Endothelial cell of umbilical vein (primary cell): ENCODE results near the gene NELFE. TPM values are rescaled to one million over a fixed set of nuclear protein-coding genes. Genes with fewer than 3 reads are reported as not detected.
"Not testable (repeated sequence)": the region's sequence is repeated elsewhere in the genome, so short reads cannot be mapped to it uniquely, and the experiment has no call there.

Experiments
- Bru-seq: library from RNA; stranded (reverse); fragments of 400-500 nt; gene quantifications from one replicate; lab custom pipeline; 2021; lab: Mats Ljungman, UMichigan
- BruChase-seq, 2 experiments: library from RNA; stranded (reverse); fragments of 400-500 nt; gene quantifications; one replicate each; lab custom pipeline; 2021; lab: Mats Ljungman, UMichigan
- BruUV-seq: library from RNA; stranded (reverse); fragments of 400-500 nt; replicated peaks from 2 replicates; lab custom pipeline; 2021; lab: Mats Ljungman, UMichigan
- CTCF ChIA-PET: fragments of 300-600, 350-600 bp; sonication (Branson Sonifier 250); formaldehyde crosslinking; loops from one replicate; lab custom pipeline; 2021; ENCODE audit warnings: antibody characterized with exemption, inconsistent platforms; lab: Charles Lee
- POLR2A ChIA-PET: fragments of 300-600, 350-600 bp; sonication (Branson Sonifier 250); formaldehyde crosslinking; loops from one replicate; lab custom pipeline; 2021; ENCODE audit warnings: antibody characterized with exemption, inconsistent platforms; lab: Charles Lee
- DNase-seq: peaks from one replicate; pipeline ENCODE4 v3.0.0-alpha.2; 2011; ENCODE audit warnings: low read depth, low spot score
- FAIRE-seq: peaks from 2 replicates; lab custom pipeline; 2011; peaks lifted over from hg19 to GRCh38; lab: Jason Lieb, UNC
- H2AFZ ChIP-seq: 2 replicates; pipeline ENCODE4 v1.6.0; 2012; ENCODE audit warnings: low read depth, low read length, control low read depth, inconsistent platforms
- H3K27ac ChIP-seq: 2 replicates; pipeline ENCODE4 v1.5.1; 2011; ENCODE audit warnings: low read depth, mild to moderate bottlenecking, control low read depth, low read length, moderate library complexity; ENCODE audit not compliant: insufficient read depth
- H3K27me3 ChIP-seq, 2 experiments: 2 replicates each; pipeline versions ENCODE4 v1.6.0 to v1.6.1; 2011; ENCODE audit warnings: low read length in 2 of 2, mixed read lengths in 1 of 2; ENCODE audit not compliant: control insufficient read depth in 2 of 2, insufficient read depth in 2 of 2
- H3K36me3 ChIP-seq, 2 experiments: 2 replicates in 1 of 2; 3 replicates in 1 of 2; pipeline ENCODE4 v1.5.1; 2011; ENCODE audit warnings: low read length in 2 of 2, mild to moderate bottlenecking in 1 of 2, moderate library complexity in 1 of 2; ENCODE audit not compliant: control insufficient read depth in 2 of 2, insufficient read depth in 2 of 2; ENCODE audit errors: extremely low read depth in 1 of 2
- H3K4me1 ChIP-seq: 3 replicates; pipeline ENCODE4 v1.5.1; 2011; ENCODE audit warnings: mild to moderate bottlenecking, low read length; ENCODE audit not compliant: control insufficient read depth, insufficient read depth; ENCODE audit errors: extremely low read depth
- H3K4me2 ChIP-seq: 2 replicates; pipeline ENCODE4 v1.6.1; 2011; ENCODE audit warnings: low read length, control low read depth, mixed read lengths; ENCODE audit not compliant: insufficient read depth
- H3K4me3 ChIP-seq, 3 experiments: fragments of 200-600 bp in 1 of 3; sonication (generic), shearing (Covaris generic) in 1 of 3; replicated peaks in 1 of 3; 2 replicates each; pipeline ENCODE4 v1.5.1; 2011 to 2016; ENCODE audit warnings: control low read depth in 3 of 3, low read length in 3 of 3, mild to moderate bottlenecking in 2 of 3, inconsistent platforms in 1 of 3, low read depth in 1 of 3, moderate library complexity in 1 of 3; ENCODE audit not compliant: insufficient read depth in 1 of 3
- H3K79me2 ChIP-seq: 2 replicates; pipeline ENCODE4 v1.6.0; 2012; ENCODE audit warnings: low read length, inconsistent platforms; ENCODE audit not compliant: control insufficient read depth, insufficient read depth
- H3K9ac ChIP-seq: replicated peaks from 2 replicates; pipeline ENCODE3; 2011; ENCODE audit warnings: low read length, control low read depth; ENCODE audit not compliant: insufficient read depth; ENCODE audit errors: extremely low read depth
- H3K9me1 ChIP-seq: replicated peaks from 3 replicates; pipeline ENCODE4 v1.6.0; 2011; ENCODE audit warnings: mild to moderate bottlenecking, low read length; ENCODE audit not compliant: control insufficient read depth, insufficient read depth; ENCODE audit errors: extremely low read depth
- H3K9me3 ChIP-seq: replicated peaks from 2 replicates; pipeline ENCODE4 v1.5.1; 2012; ENCODE audit warnings: low read length, inconsistent platforms; ENCODE audit not compliant: control insufficient read depth, insufficient read depth
- H4K20me1 ChIP-seq: replicated peaks from 2 replicates; pipeline ENCODE3; 2011; ENCODE audit warnings: mild to moderate bottlenecking, low read length; ENCODE audit not compliant: control insufficient read depth, insufficient read depth; ENCODE audit errors: extremely low read depth
- EZH2 ChIP-seq: IDR thresholded peaks from 2 replicates; pipeline ENCODE4 v1.6.1; 2012; ENCODE audit warnings: borderline replicate concordance, low read depth, mild to moderate bottlenecking, moderate library complexity, low read length, inconsistent platforms; ENCODE audit not compliant: severe bottlenecking
- FOS ChIP-seq: IDR thresholded peaks from 2 replicates; pipeline ENCODE4 v1.6.1; 2011; ENCODE audit warnings: mild to moderate bottlenecking, low read length, moderate library complexity, borderline replicate concordance; ENCODE audit not compliant: insufficient read depth
- GATA2 ChIP-seq: IDR thresholded peaks from 2 replicates; pipeline ENCODE4 v1.7.0; 2011; ENCODE audit warnings: low read depth, mild to moderate bottlenecking, moderate library complexity, mixed read lengths, low read length; ENCODE audit not compliant: insufficient read length, insufficient read depth
- JUN ChIP-seq: IDR thresholded peaks from 2 replicates; pipeline ENCODE4 v1.6.1; 2011; ENCODE audit warnings: borderline replicate concordance, low read depth; ENCODE audit not compliant: insufficient read length, insufficient read depth
- MYC ChIP-seq: IDR thresholded peaks from one replicate; pipeline ENCODE4 v1.6.1; 2011; ENCODE audit warnings: mild to moderate bottlenecking, low read depth, low read length
- POLR2A ChIP-seq: IDR thresholded peaks from 2 replicates; pipeline ENCODE4 v1.6.1; 2012; ENCODE audit warnings: low read depth, mild to moderate bottlenecking, control low read depth, low read length
- POLR2AphosphoS5 ChIP-seq: IDR thresholded peaks from 2 replicates; pipeline ENCODE4 v1.6.1; 2012; ENCODE audit warnings: low read depth, mild to moderate bottlenecking, control low read depth, low read length, moderate library complexity; ENCODE audit not compliant: insufficient read depth
- dilution Hi-C: fragments of 300-500 bp; cut with MboI; formaldehyde crosslinking; loops from one replicate; pipeline ENCODE4 v1.15.0; 2019; ENCODE audit warnings: low sequenced_read_pairs; ENCODE audit not compliant: extremely low pct_ligation_motif_present
- intact Hi-C: fragments of 100-400 bp; cut with micrococcal nuclease; formaldehyde crosslinking; loops from one replicate; pipeline ENCODE4 v1.10.0; 2022
- long read RNA-seq: library from polyadenylated mRNA; stranded (forward); transcript quantifications from one replicate; pipeline ENCODE4 v2.0.0, GENCODE V29; 2021
- polyA minus RNA-seq, 3 experiments: library from RNA; depleted of rRNA, polyadenylated mRNA; stranded (reverse); fragments of >200 nt; gene quantifications; 1 replicate in 1 of 3; 2 replicates in 2 of 3; pipeline ENCODE4 v1.2.3, GENCODE V29; 2011
- polyA plus RNA-seq, 4 experiments: library from polyadenylated mRNA; depleted of rRNA in 3 of 4; stranded (reverse) in 3 of 4; unstranded in 1 of 4; fragments of >200 nt; gene quantifications; 2 replicates each; pipeline versions ENCODE4 v1.2.1 to v1.2.3, GENCODE V29; 2011 to 2012; ENCODE audit warnings: missing spikeins in 1 of 4
- total RNA-seq: library from RNA; stranded (reverse); gene quantifications from 2 replicates; pipeline ENCODE4 v1.2.3, GENCODE V29; 2021
- TF ChIP-seq, protein P1 (sequence below): IDR thresholded peaks from 2 replicates; pipeline ENCODE4 v1.6.1; 2011; ENCODE audit not compliant: insufficient read depth, insufficient read length

Gene NELFE, protein sequence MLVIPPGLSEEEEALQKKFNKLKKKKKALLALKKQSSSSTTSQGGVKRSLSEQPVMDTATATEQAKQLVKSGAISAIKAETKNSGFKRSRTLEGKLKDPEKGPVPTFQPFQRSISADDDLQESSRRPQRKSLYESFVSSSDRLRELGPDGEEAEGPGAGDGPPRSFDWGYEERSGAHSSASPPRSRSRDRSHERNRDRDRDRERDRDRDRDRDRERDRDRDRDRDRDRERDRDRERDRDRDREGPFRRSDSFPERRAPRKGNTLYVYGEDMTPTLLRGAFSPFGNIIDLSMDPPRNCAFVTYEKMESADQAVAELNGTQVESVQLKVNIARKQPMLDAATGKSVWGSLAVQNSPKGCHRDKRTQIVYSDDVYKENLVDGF
- total RNA-seq (68.5 and 71.3 TPM in 2 replicates), polyA plus RNA-seq (50.5 and 55.8 TPM in 2 replicates), polyA minus RNA-seq (25.4 and 33.6 TPM in 2 replicates), Bru-seq, nascent RNA (percentile 70 among the genes with signal in this experiment), BruChase-seq, experiment 1, labeled RNA remaining after a 6-hour chase (percentile 59 among the genes with signal in this experiment), BruChase-seq, experiment 2, labeled RNA remaining after a 2-hour chase (percentile 59 among the genes with signal in this experiment)
- polyA plus RNA-seq (2011; cell fraction: cytosol; rRNA removed): 68.1 and 70.0 TPM in 2 replicates
- 58.9 and 64.2 TPM in 2 replicates for polyA plus RNA-seq (2011; cell fraction: nucleus; rRNA removed)
- polyA plus RNA-seq (2012): 67.3 and 70.4 TPM in 2 replicates
- polyA minus RNA-seq (2011; cell fraction: cytosol; rRNA and poly(A)+ RNA removed): 46.8 TPM
- 13.7 and 16.6 TPM in 2 replicates for polyA minus RNA-seq (2011; cell fraction: nucleus; rRNA and poly(A)+ RNA removed)
- long read RNA-seq, transcript NELFE-202 (11 exons, 1,584 nt): major isoform, 174 of 230 reads
- long read RNA-seq, partial matches to known transcripts: 16 of 230 reads
- long read RNA-seq, other reads (novel, unspliced or antisense): 36 of 230 reads

DNA sequence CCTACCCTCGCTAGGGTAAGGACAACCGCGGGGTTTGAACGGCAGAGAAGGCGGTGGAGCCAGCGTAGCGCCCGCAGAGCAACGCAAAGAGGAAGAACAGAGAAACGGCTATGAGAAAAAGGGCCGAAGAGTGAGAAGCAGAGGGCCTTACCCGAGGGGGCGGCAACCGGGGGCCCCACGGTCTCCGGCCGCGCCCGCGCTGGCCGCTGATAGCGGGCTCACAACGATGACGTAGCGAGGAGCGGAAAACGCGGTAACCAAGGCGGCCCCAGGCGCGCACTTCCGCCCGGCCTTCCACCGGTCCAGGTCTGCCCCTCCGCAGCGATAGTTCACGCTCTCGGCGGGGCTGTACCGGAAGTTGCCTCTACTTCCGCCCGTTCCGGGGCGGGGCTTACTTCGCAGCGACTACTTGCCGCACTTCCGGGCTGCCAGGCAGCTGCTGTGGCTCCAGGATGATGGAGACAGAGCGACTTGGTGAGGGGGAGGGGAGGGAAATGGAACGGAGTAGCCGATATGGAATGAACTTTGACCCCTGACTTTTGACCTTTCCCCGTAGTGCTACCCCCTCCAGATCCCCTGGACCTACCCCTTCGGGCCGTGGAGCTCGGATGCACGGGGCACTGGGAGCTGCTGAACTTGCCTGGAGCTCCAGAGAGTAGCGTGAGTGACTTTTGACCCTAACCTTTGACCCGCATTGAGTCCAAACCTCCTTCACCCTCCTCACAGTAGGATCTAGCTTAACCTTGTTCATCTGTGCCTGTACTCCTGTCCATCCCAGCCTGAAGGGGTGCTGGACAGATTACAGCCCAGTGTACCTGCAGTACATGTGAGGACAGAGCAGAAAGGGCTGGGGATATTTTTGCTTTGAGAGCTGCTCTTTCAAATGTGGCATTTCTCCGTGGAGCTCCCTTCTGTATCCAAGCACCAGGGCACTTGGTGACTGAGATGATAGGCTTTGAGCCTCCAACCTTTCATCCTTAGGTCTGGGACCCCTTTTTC, at the start of gene NELFE, which contains the start of gene SKIC2:
Gene NELFE (minus strand): TSS at position 231 of the 999 bp plus-strand sequence. CDS start 525 bp downstream, outside the sequence.
Gene SKIC2 (plus strand): TSS at position 435 of the 999 bp plus-strand sequence. CDS start 18 bp downstream, at position 453.
- TSS peak; percentile 67 for BruUV-seq
- peaks cover 17% of the 10 kb centered on the region for H3K4me1 ChIP-seq
- peak within 1 kb of the TSS; percentile 87 for H3K9ac ChIP-seq
- peaks cover 12 to 45% of the 10 kb centered on the region in 2 experiments for H3K36me3 ChIP-seq
- H4K20me1 ChIP-seq: no peaks in the 10 kb centered on the region
- dilution Hi-C loops: no loop called here
- ChIA-PET POLR2A (interaction anchor here (0.6 kb wide), 1 partner anchor 253 kb away, joined by 4 read pairs; no protein-coding TSS in a partner anchor), CTCF (interaction anchor here (1.2 kb wide), 1 partner anchor 61 kb away, joined by 4 read pairs; no protein-coding TSS in a partner anchor)
- intact Hi-C loops: loop anchor here (1.0 to 10.0 kb wide), 4 partner anchors 13 to 218 kb away; partner anchors contain the start of genes AGPAT1, DXO and RNF5
- no peak for TF ChIP-seq JUN
- TF ChIP-seq GATA2: no peak
- TF ChIP-seq MYC: peak; percentile 6
- TF ChIP-seq, protein P1, sequence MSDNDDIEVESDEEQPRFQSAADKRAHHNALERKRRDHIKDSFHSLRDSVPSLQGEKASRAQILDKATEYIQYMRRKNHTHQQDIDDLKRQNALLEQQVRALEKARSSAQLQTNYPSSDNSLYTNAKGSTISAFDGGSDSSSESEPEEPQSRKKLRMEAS: peak; percentile 53
- TF ChIP-seq FOS: no peak
- TF ChIP-seq POLR2AphosphoS5: peak; percentile 96
- peak; percentile 93 for TF ChIP-seq POLR2A
- TF ChIP-seq EZH2: no peak
- peak; percentile 99 for FAIRE-seq
- H3K27me3 ChIP-seq: no peaks in the 10 kb centered on the region
- no peaks in the 10 kb centered on the region for H3K9me1 ChIP-seq
- DNase-seq: peak; percentile 98
- no peaks in the 10 kb centered on the region for H3K9me3 ChIP-seq
- peak within 1 kb of the TSS; percentile 75 for H3K27ac ChIP-seq
- H3K4me3 ChIP-seq: peak within 1 kb of the TSS; percentile 66 to 84 (median 70)
- H3K4me2 ChIP-seq: peak within 1 kb of the TSS; percentile 77
- H2AFZ ChIP-seq: peak within 1 kb of the TSS; percentile 76
- peaks cover 25% of the 10 kb centered on the region for H3K79me2 ChIP-seq

DNA sequence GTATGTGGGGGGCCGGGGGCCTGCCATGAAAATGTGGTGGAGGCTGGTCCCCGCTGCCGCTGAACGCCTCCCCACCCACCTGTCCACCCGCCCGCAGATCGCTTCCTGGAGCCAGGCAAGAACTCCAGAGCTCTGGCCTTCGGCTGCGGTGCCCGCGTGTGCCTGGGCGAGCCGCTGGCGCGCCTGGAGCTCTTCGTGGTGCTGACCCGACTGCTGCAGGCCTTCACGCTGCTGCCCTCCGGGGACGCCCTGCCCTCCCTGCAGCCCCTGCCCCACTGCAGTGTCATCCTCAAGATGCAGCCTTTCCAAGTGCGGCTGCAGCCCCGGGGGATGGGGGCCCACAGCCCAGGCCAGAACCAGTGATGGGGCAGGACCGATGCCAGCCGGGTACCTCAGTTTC, 49.3 kb upstream of the NELFE start:
- H4K20me1 ChIP-seq, H3K27ac ChIP-seq, H3K4me3 ChIP-seq, H3K79me2 ChIP-seq, H3K9ac ChIP-seq, POLR2A ChIA-PET, DNase-seq, BruUV-seq, H3K27me3 ChIP-seq, H3K4me1 ChIP-seq, H2AFZ ChIP-seq, H3K36me3 ChIP-seq, H3K9me3 ChIP-seq, FAIRE-seq, dilution Hi-C loops, intact Hi-C loops, CTCF ChIA-PET, H3K9me1 ChIP-seq, H3K4me2 ChIP-seq: not testable (repeated sequence)
